Neutrophil (primary cell): ENCODE data around the gene RHOH.
A peak's percentile ranks its signal among the peaks of the same experiment; 100 is the strongest.

Source experiments
- H3K27ac ChIP-seq: fragments of 200-600 bp; sonication (generic); 2 replicates; pipeline ENCODE4 v1.5.1; 2016; ENCODE audit warnings: mild to moderate bottlenecking, moderate library complexity
- H3K27me3 ChIP-seq: fragments of 200-600 bp; sonication (generic); 2 replicates; pipeline ENCODE4 v1.6.0; 2016; ENCODE audit warnings: mild to moderate bottlenecking
- H3K36me3 ChIP-seq: fragments of 200-600 bp; sonication (generic); 2 replicates; pipeline ENCODE4 v1.5.1; 2017
- H3K4me1 ChIP-seq, 2 experiments: fragments of 200-600 bp in 1 of 2; sonication (generic) in 1 of 2; 1 replicate in 1 of 2; 2 replicates in 1 of 2; pipeline versions ENCODE4 v1.5.1 to v1.6.1; 2013 to 2016; ENCODE audit warnings: low read depth in 1 of 2, low read length in 1 of 2, mild to moderate bottlenecking in 1 of 2, moderate library complexity in 1 of 2; ENCODE audit not compliant: control insufficient read depth in 1 of 2, insufficient read depth in 1 of 2
- H3K4me3 ChIP-seq, 2 experiments: fragments of 200-600 bp in 1 of 2; sonication (generic) in 1 of 2; 1 replicate in 1 of 2; 2 replicates in 1 of 2; pipeline ENCODE4 v1.5.1; 2013 to 2016; ENCODE audit warnings: low read depth in 1 of 2, low read length in 1 of 2, mild to moderate bottlenecking in 1 of 2, moderate library complexity in 1 of 2
- H3K9me3 ChIP-seq: fragments of 200-600 bp; sonication (generic); 2 replicates; pipeline ENCODE4 v1.5.1; 2016
- TF ChIP-seq, protein P1 (sequence below): fragments of 200-600 bp; sonication (generic); IDR thresholded peaks from 2 replicates; pipeline ENCODE4 v1.5.1; 2016; ENCODE audit warnings: antibody characterized with exemption

The RHOH gene

DNA sequence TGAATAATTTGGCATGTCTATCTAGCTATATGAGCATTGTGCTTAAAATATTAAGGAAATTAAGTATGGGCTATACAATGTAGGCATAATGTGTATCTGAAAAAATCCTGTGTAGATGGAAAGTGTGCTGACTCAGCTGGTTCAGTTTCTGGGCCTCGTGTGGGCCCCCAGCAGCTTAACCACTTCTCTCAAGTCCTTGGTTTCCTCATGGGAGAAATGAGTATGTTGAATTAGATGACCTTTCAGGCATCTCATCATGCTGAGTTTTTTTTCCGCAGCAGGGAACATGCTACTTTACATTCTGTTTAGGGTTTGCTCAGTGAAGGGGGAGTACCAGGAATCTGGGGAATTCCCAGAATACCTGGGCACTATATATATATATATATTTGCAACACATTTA, 30.5 kb downstream of the RHOH start:
- H3K4me1 ChIP-seq = peaks cover 17 to 21% of the 10 kb centered on the region in 2 experiments
- H3K27ac ChIP-seq = no peak overlapping the region
- no peaks in the 10 kb centered on the region for H3K9me3 ChIP-seq
- H3K4me3 ChIP-seq = no peak overlapping the region
- no peaks in the 10 kb centered on the region for H3K27me3 ChIP-seq
- TF ChIP-seq, protein P1, sequence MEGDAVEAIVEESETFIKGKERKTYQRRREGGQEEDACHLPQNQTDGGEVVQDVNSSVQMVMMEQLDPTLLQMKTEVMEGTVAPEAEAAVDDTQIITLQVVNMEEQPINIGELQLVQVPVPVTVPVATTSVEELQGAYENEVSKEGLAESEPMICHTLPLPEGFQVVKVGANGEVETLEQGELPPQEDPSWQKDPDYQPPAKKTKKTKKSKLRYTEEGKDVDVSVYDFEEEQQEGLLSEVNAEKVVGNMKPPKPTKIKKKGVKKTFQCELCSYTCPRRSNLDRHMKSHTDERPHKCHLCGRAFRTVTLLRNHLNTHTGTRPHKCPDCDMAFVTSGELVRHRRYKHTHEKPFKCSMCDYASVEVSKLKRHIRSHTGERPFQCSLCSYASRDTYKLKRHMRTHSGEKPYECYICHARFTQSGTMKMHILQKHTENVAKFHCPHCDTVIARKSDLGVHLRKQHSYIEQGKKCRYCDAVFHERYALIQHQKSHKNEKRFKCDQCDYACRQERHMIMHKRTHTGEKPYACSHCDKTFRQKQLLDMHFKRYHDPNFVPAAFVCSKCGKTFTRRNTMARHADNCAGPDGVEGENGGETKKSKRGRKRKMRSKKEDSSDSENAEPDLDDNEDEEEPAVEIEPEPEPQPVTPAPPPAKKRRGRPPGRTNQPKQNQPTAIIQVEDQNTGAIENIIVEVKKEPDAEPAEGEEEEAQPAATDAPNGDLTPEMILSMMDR = no peak
- peaks cover 7% of the 10 kb centered on the region for H3K36me3 ChIP-seq

DNA sequence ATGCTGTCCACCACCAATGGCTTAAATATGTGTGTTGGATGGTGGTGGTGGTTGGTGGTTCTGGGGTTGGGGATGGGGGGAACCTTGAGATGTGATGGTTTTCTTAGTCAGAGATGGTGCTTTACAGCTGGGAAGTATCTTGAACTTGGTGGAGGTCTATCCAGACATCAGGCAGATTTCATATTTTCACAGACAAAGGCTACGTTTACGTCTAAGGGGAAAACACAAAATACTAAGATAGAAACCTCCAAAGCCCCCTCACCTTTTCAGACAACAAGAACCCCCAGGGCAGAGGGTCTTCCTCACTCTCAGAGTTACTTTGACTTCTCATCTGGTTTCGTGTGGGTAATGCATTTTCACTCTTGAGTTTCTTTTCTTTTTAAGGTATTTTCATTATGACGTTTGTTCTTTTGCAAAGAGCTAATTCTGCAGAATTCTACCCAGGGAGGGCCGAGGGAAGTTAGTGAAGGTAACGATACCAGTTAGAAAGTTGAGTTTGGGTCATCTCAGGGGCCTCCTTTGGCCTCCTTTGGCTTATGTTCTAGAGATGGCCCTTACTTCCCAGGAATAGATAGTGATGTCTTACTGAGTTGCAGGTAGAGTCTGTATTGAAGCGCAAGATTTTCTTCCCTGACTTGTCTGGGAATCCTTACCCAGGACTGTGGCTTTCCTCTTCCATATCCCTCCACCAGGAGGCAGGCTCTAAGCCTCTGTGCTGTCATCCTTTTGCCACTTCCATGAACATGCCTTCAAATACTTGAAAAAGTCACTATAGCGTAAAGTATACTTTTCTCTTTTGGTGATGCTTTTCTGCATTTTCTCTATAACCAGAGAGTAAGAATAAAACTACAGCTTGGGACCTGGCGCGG, 31.9 kb downstream of the RHOH start:
- peaks cover 7% of the 10 kb centered on the region for H3K36me3 ChIP-seq
- no peaks in the 10 kb centered on the region for H3K27me3 ChIP-seq
- TF ChIP-seq, protein P1 = no peak
- peaks cover 17 to 21% of the 10 kb centered on the region in 2 experiments for H3K4me1 ChIP-seq
- no peak overlapping the region for H3K27ac ChIP-seq
- no peak overlapping the region for H3K4me3 ChIP-seq
- no peaks in the 10 kb centered on the region for H3K9me3 ChIP-seq

DNA sequence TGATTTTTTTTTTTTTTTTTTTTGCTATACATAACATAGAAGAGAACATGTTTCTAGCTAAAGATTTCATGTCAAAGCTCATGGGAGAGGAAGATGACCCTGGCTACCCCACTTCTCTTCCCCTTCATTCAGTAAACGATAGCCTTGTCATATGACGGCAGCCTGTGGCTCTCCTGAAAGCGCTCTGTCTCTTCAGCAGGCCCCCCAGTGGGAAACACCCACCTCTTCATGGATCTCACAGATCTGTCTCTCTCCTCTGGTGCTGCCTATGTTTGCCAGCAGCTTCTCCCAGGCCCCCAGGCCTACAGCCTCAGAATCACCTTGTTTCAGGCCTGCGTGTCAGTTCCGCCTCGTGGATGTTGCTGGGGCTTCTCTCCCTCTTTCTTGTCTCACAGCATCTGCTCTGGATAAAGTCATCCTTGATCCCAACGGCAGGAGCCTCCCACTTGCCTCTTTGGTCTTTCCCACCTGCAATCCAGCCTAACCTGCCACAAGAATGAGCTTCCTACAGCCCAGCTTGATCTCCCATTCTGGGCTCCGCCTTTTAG, 34.6 kb downstream of the RHOH start:
- TF ChIP-seq, protein P1 = no peak
- Histone ChIP-seq H3K9me3 (no peaks in the 10 kb centered on the region), H3K4me3 (no peak overlapping the region), H3K27ac (peak overlapping the region; percentile 67), H3K36me3 (no peaks in the 10 kb centered on the region), H3K27me3 (no peaks in the 10 kb centered on the region), H3K4me1 (peaks cover 25 to 29% of the 10 kb centered on the region in 2 experiments)

DNA sequence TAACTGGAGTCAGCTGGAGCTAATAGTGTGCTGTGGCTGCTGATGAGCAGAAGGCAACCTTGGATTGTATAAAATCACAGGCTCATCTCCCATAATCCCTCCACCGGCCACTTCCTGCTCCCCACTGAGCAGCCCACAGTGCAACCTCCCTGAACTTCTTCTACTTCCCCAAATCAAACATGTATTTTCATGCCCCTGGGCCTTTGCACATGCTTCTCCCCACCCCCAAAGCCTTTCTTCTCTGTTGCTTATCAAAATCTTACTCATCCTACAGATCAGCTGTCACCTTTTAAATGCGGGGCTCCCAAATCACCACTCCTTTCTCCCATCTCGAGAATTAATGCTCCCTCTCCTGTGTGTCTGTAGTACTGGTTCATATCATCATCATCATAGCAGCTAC, 35.8 kb downstream of the RHOH start:
- TF ChIP-seq, protein P1 = no peak
- H3K27me3 ChIP-seq = no peaks in the 10 kb centered on the region
- H3K4me3 ChIP-seq = no peak overlapping the region
- H3K4me1 ChIP-seq = peaks cover 29 to 42% of the 10 kb centered on the region in 2 experiments
- H3K36me3 ChIP-seq = no peaks in the 10 kb centered on the region
- H3K9me3 ChIP-seq = no peaks in the 10 kb centered on the region
- H3K27ac ChIP-seq = peak overlapping the region; percentile 33

DNA sequence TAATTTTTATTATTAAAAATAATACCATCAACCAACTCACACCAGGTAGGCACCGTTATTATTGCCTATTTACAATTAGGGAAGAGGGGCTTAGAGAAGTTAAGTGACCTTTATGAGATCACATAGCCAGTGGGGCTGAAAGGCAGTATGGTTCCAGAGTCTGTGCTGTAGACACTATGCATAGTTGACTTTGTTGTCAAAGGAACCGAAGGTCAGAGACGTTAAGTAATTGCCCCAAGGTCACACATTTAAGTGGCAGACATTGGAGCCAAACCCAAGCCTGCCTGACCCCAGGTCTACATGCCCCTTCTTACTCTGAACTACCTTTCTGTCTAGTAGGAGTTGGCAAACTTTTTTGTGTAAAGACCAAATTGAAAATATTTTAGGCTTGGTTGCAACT, 36.4 kb downstream of the RHOH start:
- no peaks in the 10 kb centered on the region for H3K36me3 ChIP-seq
- no peaks in the 10 kb centered on the region for H3K9me3 ChIP-seq
- H3K4me3 ChIP-seq = no peak overlapping the region
- no peaks in the 10 kb centered on the region for H3K27me3 ChIP-seq
- TF ChIP-seq, protein P1 = no peak
- H3K27ac ChIP-seq = no peak overlapping the region
- H3K4me1 ChIP-seq = peaks cover 36 to 48% of the 10 kb centered on the region in 2 experiments
